ENCODE data around the gene CT47C1. TPM values are rescaled to one million over a fixed set of nuclear protein-coding genes. Genes with fewer than 3 reads are reported as not detected.

The CT47C1 gene
- not detected in 2 replicates for total RNA-seq

DNA sequence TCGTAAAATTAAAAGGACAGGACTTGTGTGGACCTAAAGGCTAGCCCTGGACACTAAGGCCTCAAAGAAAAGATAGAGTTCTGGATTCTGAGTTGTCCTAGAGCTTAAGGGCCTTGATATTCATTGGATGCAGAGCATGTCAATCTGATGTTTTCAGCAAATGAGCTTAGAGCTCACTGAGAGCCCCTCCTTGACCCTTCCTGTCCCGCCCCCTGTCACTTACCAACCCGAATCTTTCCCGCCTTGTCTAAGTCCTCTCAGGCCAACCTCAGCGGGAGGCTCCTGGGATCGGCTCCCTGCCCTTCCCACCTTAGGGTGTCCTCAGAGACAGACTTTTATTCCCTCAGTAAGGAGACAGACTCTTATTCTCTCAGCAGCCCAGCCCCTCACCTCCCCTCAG, at the start of gene CT47C1:
Gene CT47C1, plus strand, starts transcription at position 250 of the 400 bp plus-strand sequence. CDS start 233 bp downstream, outside the sequence.

Other genes with a start within 250 kb of the CT47C1 start
- gene ZCCHC12, start 249.2 kb upstream of the CT47C1 start, total RNA-seq: 0.15 and 0.17 TPM in 2 replicates
- gene LONRF3, start 98.4 kb upstream of the CT47C1 start, total RNA-seq: under 0.01 and 0.15 TPM in 2 replicates
- gene KIAA1210, start 54.8 kb downstream of the CT47C1 start, total RNA-seq: not detected in 2 replicates
- gene PGRMC1, start 163.3 kb downstream of the CT47C1 start, total RNA-seq: 195 and 220 TPM in 2 replicates